Colonic mucosa (tissue), 4 donors: ENCODE results near the gene PRPH. TPM values are rescaled to one million over a fixed set of nuclear protein-coding genes. Genes with fewer than 3 reads are reported as not detected.
"Not testable (repeated sequence)": the region's sequence is repeated elsewhere in the genome, so short reads cannot be mapped to it uniquely, and the experiment has no call there.

Experiments used
- DNase-seq: peaks from one replicate; pipeline ENCODE4 v3.0.0-alpha.2; 2020
- H3K27ac ChIP-seq: fragments of 200-600 bp; one replicate; pipeline ENCODE4 v1.8.0; 2021
- H3K27me3 ChIP-seq: fragments of 200-600 bp; one replicate; pipeline ENCODE4 v1.8.0; 2021
- H3K36me3 ChIP-seq: fragments of 200-600 bp; one replicate; pipeline ENCODE4 v1.8.0; 2021
- H3K4me1 ChIP-seq: fragments of 200-600 bp; one replicate; pipeline ENCODE4 v1.8.0; 2021; ENCODE audit warnings: mild to moderate bottlenecking
- H3K4me3 ChIP-seq: fragments of 200-600 bp; one replicate; pipeline ENCODE4 v1.8.0; 2021
- H3K9ac ChIP-seq, 2 donors: one replicate each; pipeline ENCODE4 v1.7.0; 2013; ENCODE audit warnings: control low read depth in 2 of 2, low read depth in 2 of 2, low read length in 2 of 2
- H3K9me3 ChIP-seq: fragments of 200-600 bp; one replicate; pipeline ENCODE4 v1.8.0; 2021
- CTCF ChIP-seq: fragments of 200-600 bp; IDR thresholded peaks from one replicate; pipeline ENCODE4 v1.8.0; 2022; ENCODE audit warnings: antibody characterized with exemption, mild to moderate bottlenecking
- intact Hi-C: fragments of 100-400 bp; cut with DNase I; formaldehyde crosslinking; loops from one replicate; pipeline ENCODE4 v1.14.1; 2022
- total RNA-seq, 2 donors: library from RNA; stranded (reverse); fragmentation: NEBNext Ultra II Directional in 1 of 2; extraction: Animal tissue kit (Norgen Biotek cat#: 25700) in 1 of 2; gene quantifications; one replicate each; pipeline ENCODE4 v1.2.1, GENCODE V29; 2021
- donor health status: healthy.
- donor health status: DM: no; HTN: no; CAD: no.
- donor health status: DM: no; HTN: no; CAD: no.

Gene PRPH
- total RNA-seq, 2 donors from 2014 or later = 3.9 to 21.9 TPM

- intact Hi-C loops = no loop called here
- Histone ChIP-seq H3K36me3 (no peaks in the 10 kb centered on the region), H3K9ac (no peak overlapping the region), H3K9me3 (no peaks in the 10 kb centered on the region), H3K4me3 (no peak overlapping the region), H3K27me3 (peaks cover 35% of the 10 kb centered on the region), H3K4me1 (peaks cover 6% of the 10 kb centered on the region), H3K27ac (no peak overlapping the region)
- DNase-seq = no peak
- TF ChIP-seq CTCF = no peak
These were observed 37.5 kb downstream of the PRPH start for GRCh38 chr12:49332441-49332861.

GRCh38 chr12:49332891-49333371 is 38.0 kb downstream of the PRPH start:
- intact Hi-C loops = no loop called here
- DNase-seq = no peak
- Histone ChIP-seq H3K9ac (no peak overlapping the region), H3K4me1 (peaks cover 6% of the 10 kb centered on the region), H3K36me3 (no peaks in the 10 kb centered on the region), H3K4me3 (no peak overlapping the region), H3K27ac (no peak overlapping the region), H3K27me3 (peaks cover 35% of the 10 kb centered on the region), H3K9me3 (no peaks in the 10 kb centered on the region)
- TF ChIP-seq CTCF = no peak

- H3K4me1 ChIP-seq, H3K4me3 ChIP-seq, DNase-seq, H3K9me3 ChIP-seq, H3K9ac ChIP-seq, H3K27ac ChIP-seq, intact Hi-C loops, H3K36me3 ChIP-seq: not testable (repeated sequence)
- peaks cover 35% of the 10 kb centered on the region for H3K27me3 ChIP-seq
These were observed 38.8 kb downstream of the PRPH start for GRCh38 chr12:49333778-49334177.

GRCh38 chr12:49334226-49334625 is 39.3 kb downstream of the PRPH start:
- no peak for DNase-seq
- peaks cover 35% of the 10 kb centered on the region for H3K27me3 ChIP-seq
- H3K27ac ChIP-seq = no peak overlapping the region
- H3K4me3 ChIP-seq = no peak overlapping the region
- intact Hi-C loops = no loop called here
- no peaks in the 10 kb centered on the region for H3K9me3 ChIP-seq
- H3K4me1 ChIP-seq = peaks cover 6% of the 10 kb centered on the region
- no peaks in the 10 kb centered on the region for H3K36me3 ChIP-seq
- no peak for TF ChIP-seq CTCF
- H3K9ac ChIP-seq = no peak overlapping the region

GRCh38 chr12:49334681-49335080 is 39.7 kb downstream of the PRPH start:
- H3K36me3 ChIP-seq = no peaks in the 10 kb centered on the region
- H3K27me3 ChIP-seq = peaks cover 35% of the 10 kb centered on the region
- no peak for TF ChIP-seq CTCF
- peaks cover 6% of the 10 kb centered on the region for H3K4me1 ChIP-seq
- intact Hi-C loops = no loop called here
- H3K9ac ChIP-seq = no peak overlapping the region
- H3K27ac ChIP-seq = no peak overlapping the region
- DNase-seq = no peak
- H3K4me3 ChIP-seq = no peak overlapping the region
- no peaks in the 10 kb centered on the region for H3K9me3 ChIP-seq

- Histone ChIP-seq H3K27me3 (peaks cover 35% of the 10 kb centered on the region), H3K4me1 (peaks cover 6% of the 10 kb centered on the region)
- intact Hi-C loops = no loop called here
These were observed 40.4 kb downstream of the PRPH start for GRCh38 chr12:49335118-49335954.

More at GRCh38 chr12:49335118-49335954, 40.4 kb downstream of the PRPH start:
- Histone ChIP-seq H3K4me3 (no peak overlapping the region), H3K9ac (no peak overlapping the region), H3K36me3 (no peaks in the 10 kb centered on the region), H3K9me3 (no peaks in the 10 kb centered on the region), H3K27ac (no peak overlapping the region)
- DNase-seq = no peak
- no peak for TF ChIP-seq CTCF
